HG02763 (cell line): ENCODE data around the gene IGF1.
"Not testable (repeated sequence)": the region's sequence is repeated elsewhere in the genome, so short reads cannot be mapped to it uniquely, and the experiment has no call there.

ENCODE experiments used
- ATAC-seq: cut with Tn5 transposase; IDR thresholded peaks from one replicate; pipeline ENCODE4 v1.9.1; 2021; ENCODE audit warnings: mild to moderate bottlenecking, moderate library complexity; ENCODE audit not compliant: unreplicated experiment

The IGF1 gene

DNA sequence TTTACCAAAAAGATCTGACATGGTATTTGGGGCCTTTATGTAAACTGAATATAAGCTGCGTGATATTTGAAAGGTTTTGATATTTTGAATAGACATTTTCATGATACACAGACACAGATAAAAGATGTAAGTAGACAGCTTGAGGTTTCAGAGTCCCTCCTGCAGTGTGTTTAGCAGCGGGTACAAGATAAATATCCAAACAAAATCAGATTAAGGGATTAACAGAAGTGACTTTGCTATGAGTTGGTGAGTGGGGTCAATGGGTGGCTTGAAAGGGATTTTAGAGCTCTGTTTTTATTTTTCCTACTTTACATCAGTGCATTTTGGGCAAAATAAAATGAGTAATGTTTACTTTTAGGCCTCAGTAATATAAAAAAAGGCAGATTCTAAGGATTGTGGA, 84.1 kb downstream of the IGF1 start:
- no peak for ATAC-seq

DNA sequence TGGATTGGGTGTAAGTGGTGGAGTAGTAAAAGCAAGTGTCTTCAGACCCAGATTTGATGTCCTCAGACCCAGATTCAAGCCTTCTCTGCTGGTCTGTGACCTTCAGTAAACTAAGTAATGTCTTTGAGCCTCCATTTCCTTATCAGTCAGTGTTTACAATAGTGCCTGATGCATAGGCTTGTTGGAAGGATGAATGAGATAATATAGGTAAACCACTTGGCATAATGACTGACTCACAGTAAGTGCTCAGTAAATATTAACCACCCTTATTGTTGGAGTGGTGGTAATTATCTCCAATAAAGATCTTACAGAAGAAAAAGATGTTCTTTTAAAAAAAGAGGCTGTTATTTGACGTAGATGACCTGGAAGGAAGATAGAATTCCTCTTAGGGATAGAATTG, 86.2 kb downstream of the IGF1 start:
- ATAC-seq: no peak

DNA sequence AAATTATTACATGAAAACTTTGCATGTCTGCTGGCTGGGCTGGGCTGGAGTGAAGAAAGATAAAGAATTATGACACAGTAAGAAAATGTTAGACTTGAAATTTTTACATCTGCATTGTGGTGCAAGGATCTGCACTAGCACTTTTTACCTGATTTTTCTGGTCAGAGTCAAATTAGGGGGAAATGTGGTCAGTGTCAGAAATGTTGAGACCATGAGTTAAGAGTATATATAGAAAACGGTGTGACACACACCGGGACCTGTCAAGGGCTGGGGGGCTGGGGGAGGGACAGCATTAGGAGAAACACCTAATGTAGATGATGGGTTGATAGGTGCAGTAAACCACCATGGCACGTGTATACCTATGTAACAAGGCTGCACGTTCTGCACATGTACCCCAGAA, 90.3 kb downstream of the IGF1 start:
- no peak for ATAC-seq

DNA sequence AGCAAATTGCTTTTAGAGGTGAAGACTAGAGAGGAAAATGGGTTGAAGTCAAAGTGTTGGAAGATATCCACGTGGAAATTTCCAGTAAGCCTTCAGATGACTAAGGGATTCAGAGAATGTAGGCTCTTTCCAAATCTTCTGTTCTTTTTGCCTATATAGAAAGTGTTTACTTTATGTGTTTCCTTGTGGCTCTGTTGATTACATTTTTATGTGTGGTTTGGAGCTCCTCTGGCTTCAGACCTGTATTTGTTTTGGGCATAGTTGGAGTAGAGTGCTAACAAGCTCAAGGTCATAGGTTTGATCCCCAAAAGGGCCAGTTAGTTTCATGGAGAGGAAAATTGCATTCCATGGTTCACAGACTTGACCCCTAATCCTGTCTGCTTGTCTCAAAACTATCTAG, 91.9 kb downstream of the IGF1 start:
- ATAC-seq: no peak

DNA sequence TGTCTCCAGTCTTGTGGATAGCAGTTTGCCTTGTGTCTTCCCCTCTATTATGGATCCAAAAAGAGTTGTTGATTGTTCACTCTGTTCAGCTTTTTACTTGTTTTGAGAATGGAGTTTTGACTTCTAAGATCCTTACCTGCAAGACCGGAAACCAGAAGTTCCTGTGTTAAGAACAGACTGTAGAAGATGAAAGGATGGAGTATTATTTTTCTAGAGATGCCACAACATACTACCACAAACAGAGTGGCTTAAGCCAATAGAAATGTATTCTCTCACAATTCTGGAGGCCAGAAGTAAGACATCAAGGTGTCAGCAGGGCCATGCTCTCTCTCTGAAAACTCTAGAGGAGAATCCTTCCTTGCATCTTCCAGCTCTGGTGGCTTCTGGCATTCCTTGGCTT, 95.0 kb downstream of the IGF1 start:
- ATAC-seq: no peak

DNA sequence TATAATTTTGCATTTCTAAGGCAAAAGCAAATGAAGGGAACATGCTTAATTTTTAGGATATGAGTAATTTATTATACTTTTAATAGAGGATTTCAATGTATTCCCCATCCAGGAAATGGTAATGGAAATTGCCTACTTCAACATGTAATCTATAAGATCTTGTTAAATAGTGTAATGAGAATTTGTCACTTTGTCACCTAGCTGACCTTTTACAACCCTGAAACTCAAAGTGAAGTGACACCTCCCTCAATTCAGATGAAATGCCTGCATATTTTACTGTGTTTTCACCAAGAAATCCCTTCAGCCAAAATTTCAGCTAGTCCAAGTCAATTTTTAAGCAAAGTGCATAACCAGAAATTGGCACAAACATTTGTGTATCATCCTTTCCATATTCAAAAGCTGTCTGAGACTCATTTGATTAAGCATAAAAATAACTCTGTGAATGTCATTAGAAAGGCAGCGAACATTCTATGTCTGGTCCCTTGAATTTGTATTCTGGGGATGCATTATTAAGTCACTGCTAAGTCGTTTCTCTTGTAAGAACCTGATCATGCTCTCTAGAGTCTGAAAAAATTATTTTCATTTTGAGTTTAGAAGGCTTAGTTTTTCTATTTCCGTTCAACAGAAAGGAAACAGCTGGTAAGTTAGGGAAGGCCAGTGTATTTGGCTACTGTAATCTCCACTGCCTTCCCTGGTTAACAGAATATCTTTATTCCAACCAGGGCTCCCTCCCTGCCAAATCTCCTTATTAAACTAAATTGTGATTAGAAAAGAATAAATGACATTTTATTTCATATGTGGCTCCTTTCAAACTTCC, 100.8 kb downstream of the IGF1 start:
- no peak for ATAC-seq

DNA sequence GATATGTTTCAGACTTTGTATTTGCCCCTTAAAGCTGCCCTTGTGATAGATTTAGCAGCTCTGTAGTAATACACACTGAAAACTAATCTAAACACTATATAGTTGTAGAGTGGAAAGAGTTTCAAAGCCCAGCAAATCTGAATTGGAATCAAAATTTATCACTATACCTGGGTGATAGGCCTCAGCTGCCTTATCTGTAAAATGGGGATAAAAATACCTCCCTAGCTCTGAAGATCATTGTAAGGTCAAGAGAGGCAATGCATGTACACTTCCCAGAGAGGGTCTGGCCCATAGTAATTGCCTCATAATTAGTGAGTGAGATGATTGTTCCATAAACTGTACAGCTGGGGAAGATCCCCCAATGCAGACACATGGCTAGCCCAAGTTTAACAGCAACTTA, 103.6 kb downstream of the IGF1 start:
- no peak for ATAC-seq

DNA sequence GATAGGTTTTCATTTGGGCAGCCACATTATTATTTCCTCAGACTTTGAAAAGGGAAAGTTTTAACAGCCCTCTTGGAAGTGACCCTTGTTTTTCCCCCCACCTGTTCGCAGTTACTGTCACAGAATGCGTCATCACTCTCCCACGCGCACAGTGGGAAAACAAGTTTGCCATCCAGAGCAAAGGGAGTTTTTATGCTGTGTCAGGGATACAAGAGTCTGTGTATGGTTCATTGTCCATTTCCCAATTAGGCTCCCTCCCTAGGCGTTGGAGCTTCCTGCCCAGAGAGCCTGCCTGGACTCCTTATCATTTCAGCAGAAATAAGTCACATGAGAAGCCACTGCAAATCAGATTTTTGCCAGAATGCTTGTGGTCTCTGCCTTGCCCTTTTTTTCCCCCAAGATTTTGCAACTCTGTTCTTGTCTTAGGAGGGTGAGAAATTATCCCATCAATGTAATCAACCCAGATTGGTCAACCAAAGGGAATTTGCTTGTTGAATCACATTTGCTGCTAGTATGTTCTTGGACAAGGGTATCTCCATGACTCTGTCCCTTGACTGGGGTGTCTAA, 104.1 kb downstream of the IGF1 start:
- ATAC-seq: no peak

DNA sequence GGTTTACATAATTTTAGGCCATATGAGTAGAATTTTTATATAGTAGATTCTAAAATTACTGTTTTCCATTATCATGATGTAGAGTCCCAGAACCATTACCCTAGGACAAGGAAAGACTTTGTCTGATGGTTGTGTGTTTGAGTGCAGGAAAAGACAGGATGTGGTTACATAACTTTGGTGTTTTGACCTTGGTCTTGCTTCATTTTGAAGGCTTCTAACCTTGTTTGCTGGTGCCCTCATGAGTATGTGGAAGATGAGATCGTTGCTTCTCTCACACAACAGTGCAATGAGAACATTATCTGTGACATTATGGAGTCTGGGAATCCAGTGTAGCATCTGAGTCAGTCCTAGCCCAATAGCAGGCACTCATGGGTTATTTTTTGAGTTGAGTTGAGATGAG, 106.2 kb downstream of the IGF1 start:
- ATAC-seq: no peak

DNA sequence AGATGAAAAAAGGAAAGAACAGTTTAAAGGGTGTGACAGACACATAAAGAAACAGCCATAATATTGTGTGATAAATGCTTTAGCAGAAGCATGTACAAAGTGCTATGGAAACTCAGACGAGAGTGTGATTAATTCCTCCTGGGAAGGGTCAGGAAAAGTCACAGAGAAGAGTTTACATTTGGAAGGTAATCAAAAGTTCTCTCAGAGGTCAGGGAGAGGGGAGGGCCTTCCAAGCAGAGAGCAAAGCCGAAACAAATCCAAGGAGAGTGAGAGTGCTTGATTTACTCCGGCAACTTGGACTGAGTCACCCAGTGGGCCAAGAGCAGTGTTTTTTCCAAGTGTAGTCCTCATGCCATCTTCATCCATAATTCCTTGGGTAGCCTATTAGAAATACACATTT, 108.3 kb downstream of the IGF1 start:
- ATAC-seq: no peak

DNA sequence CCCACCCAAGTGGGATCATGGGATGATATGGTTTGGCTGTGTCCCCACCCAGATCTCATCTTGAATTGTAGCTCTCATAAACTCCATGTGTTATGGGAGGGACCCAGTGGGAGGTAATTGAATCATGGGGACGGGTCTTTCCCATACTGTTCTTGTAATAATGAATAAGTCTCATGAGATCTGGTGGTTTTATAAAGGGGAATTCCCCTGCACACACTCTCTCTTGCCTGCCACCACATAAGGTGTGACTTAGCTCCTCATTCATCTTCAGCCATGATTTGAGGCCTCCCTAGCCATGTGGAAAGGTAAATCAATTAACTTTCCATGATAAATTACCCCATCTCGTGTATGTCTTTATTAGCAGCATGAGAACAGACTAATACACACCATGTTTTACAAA, 109.2 kb downstream of the IGF1 start:
- ATAC-seq: no peak

DNA sequence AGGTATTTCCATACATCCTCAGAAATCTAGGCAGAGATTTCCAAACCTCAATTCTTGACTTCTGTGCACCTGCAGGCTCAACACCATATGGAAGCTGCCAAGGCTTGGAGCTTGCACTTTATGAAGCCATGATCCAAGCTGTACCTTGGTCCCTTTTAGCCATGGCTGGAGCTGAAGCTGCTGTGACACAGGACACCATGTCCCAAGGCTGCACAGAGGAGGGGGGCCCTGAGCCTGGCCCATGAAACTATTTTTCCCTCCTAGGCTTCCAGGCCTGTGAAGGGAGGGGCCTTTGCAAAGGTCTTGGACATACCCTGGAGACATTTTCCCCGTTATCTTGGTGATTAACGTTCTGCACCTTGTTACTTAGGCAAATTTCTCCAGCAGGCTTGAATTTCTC, 110.5 kb downstream of the IGF1 start:
- no peak for ATAC-seq

DNA sequence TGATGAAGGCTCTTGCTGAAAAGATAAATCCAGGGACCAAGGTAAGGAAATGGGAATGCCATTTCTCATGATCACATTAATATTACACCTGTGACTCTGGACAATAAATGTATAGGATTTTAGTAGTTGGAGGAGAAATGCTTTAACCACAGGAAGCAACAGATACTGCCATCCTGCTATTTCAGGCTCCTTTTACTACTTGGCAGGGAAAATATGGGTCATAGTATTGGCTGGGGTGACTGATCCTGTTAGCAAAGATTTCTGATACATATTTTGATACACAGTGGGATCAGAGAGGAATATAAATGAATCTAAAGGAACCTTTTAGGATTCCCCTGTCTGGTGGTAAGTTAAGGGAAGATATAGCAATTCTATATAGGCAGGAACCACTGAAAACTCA, 115.0 kb downstream of the IGF1 start:
- no peak for ATAC-seq

DNA sequence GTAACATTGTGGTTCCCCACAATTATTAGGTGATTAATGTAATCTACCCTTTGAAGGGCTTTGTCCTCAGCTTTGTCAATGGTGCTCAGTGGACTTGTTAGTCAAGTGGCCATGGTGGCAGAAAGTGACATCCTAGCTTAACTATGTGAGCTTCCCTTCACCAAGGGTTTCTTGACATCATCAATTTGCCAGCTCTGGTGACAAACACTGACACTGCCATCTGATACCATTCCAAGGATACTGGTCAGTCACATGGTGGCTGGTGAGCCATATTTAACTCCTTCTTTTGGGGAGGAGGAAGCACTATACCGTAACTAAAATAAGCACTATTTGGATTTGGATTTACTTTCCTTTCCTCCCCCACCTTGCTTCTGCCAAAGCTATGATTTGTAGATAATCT, 115.7 kb downstream of the IGF1 start:
- ATAC-seq: no peak

DNA sequence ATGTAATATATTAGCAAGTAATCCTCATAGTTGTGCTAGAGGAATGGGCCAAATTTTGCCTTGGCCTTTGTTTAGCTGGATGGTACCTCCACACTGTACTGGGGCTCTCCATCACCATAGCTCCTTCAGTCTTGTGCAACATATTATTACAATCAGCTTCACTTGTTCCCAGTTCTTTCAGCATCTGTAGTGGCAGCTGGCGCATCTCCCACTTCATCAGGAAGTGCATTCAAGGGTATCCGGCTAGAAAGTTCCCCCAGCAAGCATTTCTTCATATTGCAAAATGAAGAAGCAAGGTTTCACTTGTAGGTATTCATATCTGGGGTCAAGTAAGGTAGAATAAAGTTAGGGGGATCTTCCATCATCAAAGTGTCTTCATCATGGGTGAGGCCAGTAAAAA, 123.7 kb downstream of the IGF1 start:
- no peak for ATAC-seq

DNA sequence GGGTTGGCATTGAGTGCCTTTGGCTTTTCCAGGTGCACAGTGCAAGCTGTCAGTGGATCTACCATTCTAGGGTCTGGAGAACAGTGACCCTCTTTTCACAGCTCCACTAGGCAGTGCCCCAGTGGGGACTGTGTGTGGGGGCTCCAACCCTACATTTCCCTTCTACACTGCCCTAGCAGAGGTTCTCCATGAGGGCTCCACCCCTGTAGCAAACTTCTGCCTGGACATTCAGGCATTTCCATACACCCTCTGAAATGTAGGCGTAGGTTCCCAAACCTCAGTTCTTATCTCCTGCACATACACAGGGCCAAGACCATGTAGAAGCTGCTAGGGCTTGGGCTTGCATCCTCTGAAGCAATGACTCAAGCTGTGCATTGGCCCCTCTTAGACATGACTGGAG, 126.1 kb downstream of the IGF1 start:
- ATAC-seq: not testable (repeated sequence)

DNA sequence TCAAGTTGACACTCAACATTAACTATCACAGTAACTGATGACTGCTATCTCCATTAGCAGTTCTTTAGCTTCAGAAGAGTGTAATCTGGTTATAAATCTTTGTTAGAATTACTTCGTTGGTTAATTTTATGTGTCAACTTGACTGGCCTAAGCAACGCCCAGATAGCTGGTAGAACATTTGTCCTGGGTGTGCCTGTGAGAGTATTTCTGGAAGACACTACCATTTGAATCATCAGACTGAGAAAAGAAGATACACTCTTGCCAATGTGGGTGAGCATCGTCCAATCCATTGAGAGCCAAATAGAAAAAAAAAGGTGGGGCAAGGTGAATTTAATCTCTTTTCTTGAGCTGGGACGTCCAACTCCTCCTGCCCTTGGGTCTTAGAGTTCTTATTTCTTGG, 129.0 kb downstream of the IGF1 start:
- no peak for ATAC-seq

DNA sequence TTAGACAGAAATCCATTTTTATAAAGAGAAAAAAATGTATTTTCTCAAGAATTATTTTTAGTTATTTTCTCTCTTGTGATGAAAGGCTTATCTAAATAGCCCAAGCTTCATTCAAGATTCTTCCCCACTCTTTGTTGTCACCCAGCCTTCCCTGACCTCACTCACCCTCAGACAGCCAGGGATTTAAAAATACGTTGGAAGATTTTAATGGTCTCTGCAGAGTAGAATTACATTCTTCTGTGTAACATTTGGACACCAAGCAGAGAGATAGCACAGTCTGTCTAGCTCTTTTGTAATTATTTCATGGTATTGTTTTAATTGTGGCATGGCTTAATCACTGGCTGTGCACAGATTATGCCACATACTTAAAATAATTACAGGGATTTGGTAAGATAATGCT, 130.3 kb downstream of the IGF1 start:
- ATAC-seq: no peak

DNA sequence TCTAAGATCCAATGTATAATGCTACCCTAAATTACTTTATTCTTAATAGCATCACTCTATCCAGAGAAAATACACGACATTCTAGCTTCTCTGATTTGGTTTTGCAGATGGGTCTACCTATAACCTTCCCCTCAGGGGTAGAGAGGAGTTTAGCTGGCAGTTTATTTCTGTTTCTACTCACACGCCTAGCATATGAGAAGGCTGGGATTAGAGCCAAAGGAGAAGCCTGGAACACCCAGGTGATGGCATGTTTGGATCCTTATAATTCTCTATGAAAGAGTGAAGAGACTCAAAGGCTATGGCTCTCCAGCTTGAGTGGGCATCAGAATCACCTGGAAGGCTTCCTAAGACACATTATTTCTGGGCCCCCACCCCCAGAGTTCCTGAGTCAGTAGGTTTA, 131.3 kb downstream of the IGF1 start:
- no peak for ATAC-seq

DNA sequence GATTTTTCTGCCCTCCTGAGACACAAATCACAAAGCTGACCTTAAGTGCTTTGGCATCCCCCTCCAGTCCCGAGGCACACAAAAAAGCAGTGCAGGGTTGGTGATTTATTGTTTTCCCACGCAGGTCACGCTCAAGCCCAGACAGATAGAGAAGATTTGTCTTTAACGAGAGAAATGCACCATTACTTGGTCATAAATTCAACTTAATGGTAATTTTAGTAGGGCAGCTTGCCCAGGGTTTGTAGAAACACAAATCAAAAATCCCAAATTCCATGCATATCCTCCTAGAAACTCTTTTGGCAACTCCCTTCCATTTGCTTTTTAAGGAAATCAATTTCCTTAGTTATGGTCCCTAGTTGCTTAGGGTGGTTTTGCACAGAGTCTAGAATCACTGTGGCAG, 132.6 kb downstream of the IGF1 start:
- no peak for ATAC-seq
